ENCODE results near the gene ATP8A2. TPM values are rescaled to one million over a fixed set of nuclear protein-coding genes. Genes with fewer than 3 reads are reported as not detected.
A peak's percentile ranks its signal among the peaks of the same experiment; 100 is the strongest.

The ATP8A2 gene
- total RNA-seq, 2 experiments from 2014 or later = 0.22 to 0.24 TPM

DNA sequence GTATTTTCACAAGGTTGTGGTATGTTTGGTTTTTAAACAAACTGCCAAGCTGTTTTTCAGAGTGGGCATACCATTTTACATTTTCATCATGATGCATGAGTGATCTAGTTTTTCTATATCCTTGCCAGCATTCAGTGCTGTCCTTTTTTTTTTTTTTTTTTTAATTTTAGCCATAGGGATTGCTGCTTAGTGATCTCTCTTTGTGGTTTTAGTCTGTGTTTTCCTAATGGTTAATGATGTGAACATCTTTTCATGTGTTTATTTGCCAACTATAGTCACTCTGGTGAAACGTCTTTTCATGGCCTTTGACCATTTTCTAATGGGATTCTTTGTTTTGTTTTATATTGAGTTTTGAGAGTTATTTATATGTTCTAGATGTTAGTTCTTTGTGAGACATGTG lies 620.3 kb downstream of the ATP8A2 start:
- CTCF ChIA-PET = interaction anchor here (0.7 kb wide), 1 partner anchor 120 kb away, joined by 3 read pairs; no protein-coding TSS in a partner anchor
- intact Hi-C loops (cut with micrococcal nuclease) = no loop called here
- Mint-ChIP-seq H3K36me3 (ENCODE audit: low read depth) (peaks cover 1% of the 10 kb centered on the region), H3K4me3 (no peak overlapping the region), H3K27ac (no peak overlapping the region), H3K4me1 (ENCODE audit: low read depth) (no peaks in the 10 kb centered on the region), H3K27me3 (ENCODE audit: low read depth) (no peaks in the 10 kb centered on the region), H3K9me3 (peaks cover 7% of the 10 kb centered on the region)
- no peak for DNase-seq

DNA sequence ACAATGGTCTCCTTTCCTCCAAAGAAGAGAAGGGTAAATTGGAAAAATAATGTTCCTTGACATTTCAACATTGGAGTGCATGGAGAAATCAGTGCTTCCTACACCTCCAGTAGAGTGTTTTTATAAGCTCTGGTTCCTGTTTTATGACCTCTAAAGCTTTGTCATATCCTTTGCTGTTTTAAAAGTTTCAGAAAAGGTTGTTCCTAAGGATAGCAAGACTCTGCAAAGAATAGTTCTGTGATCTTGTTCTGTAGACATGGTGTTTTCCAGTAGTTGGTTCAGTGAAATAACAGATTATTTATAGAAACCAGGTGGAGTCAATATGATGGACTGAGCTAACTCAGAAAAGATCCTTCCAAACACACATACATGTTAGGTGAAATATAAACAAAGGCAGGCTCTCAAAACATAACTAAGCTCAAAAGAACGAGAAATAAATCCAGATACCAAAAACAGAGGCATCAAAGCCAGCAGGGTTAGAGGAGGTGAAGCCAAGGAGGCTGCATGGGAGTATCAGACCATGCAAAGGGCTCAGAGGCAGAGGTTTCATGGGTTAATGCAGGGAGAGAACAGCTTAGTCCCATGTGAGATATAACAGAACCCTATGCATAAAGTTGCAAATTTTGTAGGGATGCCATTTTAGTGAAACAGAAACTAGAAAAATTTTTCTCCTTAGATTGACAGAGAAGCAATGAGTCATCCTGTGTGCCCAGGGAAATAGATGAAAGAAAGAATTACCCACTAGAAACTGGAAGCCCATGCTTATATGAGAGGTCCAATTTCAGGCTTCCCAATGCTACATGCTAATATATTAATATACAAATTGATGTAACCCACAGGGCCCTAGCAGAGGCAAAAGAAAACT lies 635.7 kb downstream of the ATP8A2 start:
- Mint-ChIP-seq H3K27me3 (ENCODE audit: low read depth) (no peaks in the 10 kb centered on the region), H3K27ac (no peak overlapping the region), H3K9me3 (peaks cover 6% of the 10 kb centered on the region), H3K4me1 (ENCODE audit: low read depth) (peaks cover 12% of the 10 kb centered on the region), H3K4me3 (no peak overlapping the region), H3K36me3 (ENCODE audit: low read depth) (peaks cover 1% of the 10 kb centered on the region)
- no peak for DNase-seq
- CTCF ChIA-PET = interaction anchor here (0.6 to 0.7 kb wide), 2 partner anchors 84 to 280 kb away, joined by 3 to 4 read pairs; no protein-coding TSS in a partner anchor
- intact Hi-C loops (cut with micrococcal nuclease) = no loop called here

DNA sequence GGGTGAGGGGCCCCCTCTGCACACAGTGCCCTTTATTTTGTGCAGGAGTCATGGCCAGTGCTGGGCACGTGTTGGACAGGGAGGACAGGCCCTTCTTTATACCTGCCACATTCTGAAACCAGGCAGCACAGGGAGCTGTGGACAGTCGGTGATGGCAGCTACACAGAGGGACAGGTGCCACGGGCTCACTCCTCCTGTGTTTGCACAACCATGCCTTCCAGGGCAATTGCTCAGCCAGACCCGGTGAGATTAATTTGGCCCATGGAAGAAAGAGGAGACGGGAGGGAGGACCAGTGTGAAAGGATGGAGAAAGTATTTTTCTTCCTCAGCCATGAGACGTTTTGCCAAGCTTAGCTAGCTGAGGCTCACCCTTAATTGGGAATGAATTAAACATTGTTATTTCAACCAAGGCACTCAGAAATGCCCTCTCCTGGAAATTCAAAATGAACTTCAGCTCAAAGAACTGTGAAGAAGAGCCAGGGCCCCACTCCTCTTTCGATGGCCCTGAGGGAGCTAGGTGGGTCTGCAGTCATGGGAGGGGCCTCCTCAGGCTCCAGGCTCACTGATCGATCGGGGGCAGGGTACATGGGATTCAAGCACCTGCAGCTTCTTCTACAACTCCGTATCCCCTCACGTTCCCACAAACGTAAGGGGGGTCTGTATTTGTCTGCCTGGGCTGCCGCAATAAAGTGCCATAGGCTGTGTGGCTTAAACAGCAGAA lies 638.9 kb downstream of the ATP8A2 start:
- Mint-ChIP-seq H3K4me1 (ENCODE audit: low read depth) (peaks cover 15% of the 10 kb centered on the region), H3K9me3 (no peaks in the 10 kb centered on the region), H3K36me3 (ENCODE audit: low read depth) (no peaks in the 10 kb centered on the region), H3K27ac (no peak overlapping the region), H3K27me3 (ENCODE audit: low read depth) (no peaks in the 10 kb centered on the region), H3K4me3 (no peak overlapping the region)
- CTCF ChIA-PET = interaction anchor here (0.8 kb wide), 1 partner anchor 181 kb away, joined by 3 read pairs; no protein-coding TSS in a partner anchor
- intact Hi-C loops (cut with micrococcal nuclease) = loop anchor here (5.0 kb wide), 1 partner anchor 138 kb away; no protein-coding TSS in a partner anchor
- no peak for DNase-seq

DNA sequence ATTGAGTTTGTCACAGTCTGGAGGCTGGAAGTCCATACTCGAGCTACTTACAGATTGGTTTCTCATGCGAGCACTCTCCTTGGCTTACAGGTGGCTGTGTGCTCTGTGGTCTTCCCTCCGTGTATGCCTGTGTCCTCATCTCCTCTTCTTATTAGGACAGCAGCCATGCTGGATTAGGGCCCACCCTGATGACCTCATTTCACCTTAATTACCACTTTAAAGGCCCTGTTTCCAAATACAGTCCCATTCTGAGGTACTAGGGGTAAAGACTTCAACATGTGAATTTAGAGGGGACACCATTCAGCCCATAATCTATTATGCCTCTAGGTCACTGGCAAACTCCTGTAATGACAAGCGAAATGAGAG lies 639.4 kb downstream of the ATP8A2 start:
- Mint-ChIP-seq H3K27me3 (ENCODE audit: low read depth) (no peaks in the 10 kb centered on the region), H3K9me3 (no peaks in the 10 kb centered on the region), H3K36me3 (ENCODE audit: low read depth) (no peaks in the 10 kb centered on the region), H3K27ac (no peak overlapping the region), H3K4me1 (ENCODE audit: low read depth) (peaks cover 18% of the 10 kb centered on the region), H3K4me3 (no peak overlapping the region)
- intact Hi-C loops (cut with micrococcal nuclease) = loop anchor here (5.0 kb wide), 1 partner anchor 139 kb away; no protein-coding TSS in a partner anchor
- CTCF ChIA-PET = interaction anchor here (0.8 kb wide), 1 partner anchor 182 kb away, joined by 3 read pairs; no protein-coding TSS in a partner anchor
- no peak for DNase-seq

DNA sequence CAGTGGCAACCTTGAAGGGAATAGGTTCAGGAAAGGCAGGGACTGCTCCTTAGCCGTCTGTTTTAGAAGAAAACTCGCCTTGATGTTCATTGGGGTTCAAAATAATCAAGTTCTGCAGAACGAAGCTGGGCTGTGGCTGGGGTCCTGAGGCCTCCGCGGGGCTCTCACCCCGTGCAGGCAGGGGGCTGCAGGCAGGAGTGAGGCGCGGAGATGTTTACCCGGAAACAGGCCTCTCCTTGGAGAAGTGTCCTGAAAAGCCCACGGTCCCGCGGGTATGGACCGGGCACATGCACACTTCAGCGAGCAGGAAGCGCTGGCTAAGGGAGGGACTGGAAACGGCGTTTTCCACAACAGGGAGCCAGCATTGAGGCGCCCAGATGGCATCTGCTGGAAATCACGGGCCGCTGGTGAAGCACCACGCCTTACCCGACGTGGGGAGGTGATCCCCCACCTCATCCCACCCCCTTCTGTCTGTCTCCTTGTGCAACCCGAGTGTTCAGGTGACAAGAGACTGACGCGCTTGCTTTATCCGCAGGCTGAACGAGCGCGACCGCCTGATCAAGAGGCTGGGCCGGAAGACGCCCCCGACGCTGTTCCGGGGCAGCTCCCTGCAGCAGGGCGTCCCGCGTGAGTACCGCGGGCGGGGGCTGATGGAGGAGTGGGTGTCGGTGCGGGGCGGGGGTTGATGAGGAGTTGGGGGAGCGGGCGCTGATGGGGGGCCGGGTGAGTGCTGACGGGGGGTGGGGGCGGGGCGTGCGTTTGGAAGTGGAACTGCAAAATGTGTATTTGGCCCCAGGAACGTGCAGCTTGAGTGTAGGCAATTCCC lies 640.4 kb downstream of the ATP8A2 start:
- Mint-ChIP-seq H3K27me3 (ENCODE audit: low read depth) (no peaks in the 10 kb centered on the region), H3K4me1 (ENCODE audit: low read depth) (peaks cover 25% of the 10 kb centered on the region), H3K4me3 (peak overlapping the region; percentile 74), H3K9me3 (no peaks in the 10 kb centered on the region), H3K27ac (peak overlapping the region; percentile 72), H3K36me3 (ENCODE audit: low read depth) (no peaks in the 10 kb centered on the region)
- intact Hi-C loops (cut with micrococcal nuclease) = loop anchor here (2.0 to 5.0 kb wide), 3 partner anchors 39 to 140 kb away; no protein-coding TSS in a partner anchor
- DNase-seq = peak; percentile 70
- CTCF ChIA-PET = interaction anchor here (0.6 kb wide), 2 partner anchors 32 to 440 kb away, joined by 3 read pairs; no protein-coding TSS in a partner anchor

DNA sequence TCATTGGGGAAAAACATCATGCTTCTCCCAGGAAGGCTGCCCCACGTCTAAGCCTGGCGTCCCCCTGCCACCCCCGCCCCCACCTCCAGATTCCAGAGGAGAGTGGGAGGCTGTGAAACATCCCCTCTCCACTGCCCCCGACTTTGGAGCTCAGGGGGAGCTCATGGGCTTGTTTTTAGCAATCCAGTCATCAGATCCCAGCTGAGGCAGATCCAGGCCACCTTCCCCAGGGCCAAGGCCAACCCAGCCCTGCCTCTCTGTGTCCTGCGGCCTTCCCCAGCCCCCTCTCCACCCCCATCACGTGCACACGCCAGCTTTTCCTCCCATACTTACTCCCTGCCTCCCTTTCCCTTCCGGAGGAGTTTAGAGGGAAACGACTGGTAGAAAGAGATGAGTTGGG lies 641.2 kb downstream of the ATP8A2 start:
- Mint-ChIP-seq H3K4me3 (peak overlapping the region; percentile 74), H3K27me3 (ENCODE audit: low read depth) (no peaks in the 10 kb centered on the region), H3K36me3 (ENCODE audit: low read depth) (no peaks in the 10 kb centered on the region), H3K27ac (no peak overlapping the region), H3K4me1 (ENCODE audit: low read depth) (peaks cover 25% of the 10 kb centered on the region), H3K9me3 (no peaks in the 10 kb centered on the region)
- CTCF ChIA-PET = interaction anchor here (0.6 kb wide), 1 partner anchor 31 kb away, joined by 3 read pairs; no protein-coding TSS in a partner anchor
- no peak for DNase-seq
- intact Hi-C loops (cut with micrococcal nuclease) = loop anchor here (2.0 to 5.0 kb wide), 3 partner anchors 40 to 141 kb away; no protein-coding TSS in a partner anchor

DNA sequence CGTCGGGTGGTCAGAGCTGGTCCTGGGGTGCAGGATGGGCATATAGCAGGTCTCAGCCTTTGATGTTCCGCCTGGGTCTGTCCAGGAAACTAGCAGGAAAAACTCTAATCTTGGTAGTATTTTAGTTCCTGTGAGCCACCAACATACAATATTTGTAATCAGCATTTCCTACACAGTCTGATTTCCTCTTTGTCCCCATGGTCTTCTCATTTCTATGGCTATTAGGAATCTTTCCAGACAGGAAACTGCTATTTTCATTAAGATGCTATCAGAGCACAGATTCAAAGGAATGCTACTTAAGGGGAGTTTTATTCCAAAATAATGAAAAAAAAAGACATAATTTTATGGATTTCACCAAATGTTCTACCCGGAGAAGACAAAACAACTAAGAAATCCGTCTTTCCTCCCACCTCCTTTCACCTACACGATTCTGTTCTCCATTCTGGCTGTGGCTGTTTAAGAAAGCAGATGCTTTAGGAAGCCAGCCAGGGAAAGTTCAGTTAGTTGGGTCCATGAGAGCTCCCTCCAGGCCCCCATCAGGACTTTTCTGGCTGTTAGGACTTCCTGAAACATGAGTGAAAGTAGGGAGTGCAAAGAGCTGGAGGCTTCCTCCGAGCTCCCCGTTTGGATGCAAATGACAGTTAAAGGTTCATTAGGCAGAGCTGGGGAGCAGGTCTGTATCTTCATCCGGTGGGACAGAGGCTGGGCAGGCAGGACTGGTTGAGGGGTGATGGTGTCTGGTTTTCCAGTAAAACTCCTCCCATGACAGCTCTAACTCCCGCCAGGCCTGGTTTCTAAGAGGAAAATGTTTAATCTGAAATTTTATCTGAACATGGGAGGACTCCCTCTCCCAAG lies 643.7 kb downstream of the ATP8A2 start:
- no peak for DNase-seq
- H3K4me3 Mint-ChIP-seq = no peak overlapping the region
- H3K27me3 Mint-ChIP-seq (ENCODE audit: low read depth) = no peaks in the 10 kb centered on the region
- H3K9me3 Mint-ChIP-seq = no peaks in the 10 kb centered on the region
- intact Hi-C loops (cut with micrococcal nuclease) = loop anchor here (5.0 kb wide), 1 partner anchor 208 kb away; no protein-coding TSS in a partner anchor
- peaks cover 13% of the 10 kb centered on the region for H3K36me3 Mint-ChIP-seq (ENCODE audit: low read depth)
- H3K27ac Mint-ChIP-seq = no peak overlapping the region
- peaks cover 28% of the 10 kb centered on the region for H3K4me1 Mint-ChIP-seq (ENCODE audit: low read depth)
- CTCF ChIA-PET = no interaction called here

DNA sequence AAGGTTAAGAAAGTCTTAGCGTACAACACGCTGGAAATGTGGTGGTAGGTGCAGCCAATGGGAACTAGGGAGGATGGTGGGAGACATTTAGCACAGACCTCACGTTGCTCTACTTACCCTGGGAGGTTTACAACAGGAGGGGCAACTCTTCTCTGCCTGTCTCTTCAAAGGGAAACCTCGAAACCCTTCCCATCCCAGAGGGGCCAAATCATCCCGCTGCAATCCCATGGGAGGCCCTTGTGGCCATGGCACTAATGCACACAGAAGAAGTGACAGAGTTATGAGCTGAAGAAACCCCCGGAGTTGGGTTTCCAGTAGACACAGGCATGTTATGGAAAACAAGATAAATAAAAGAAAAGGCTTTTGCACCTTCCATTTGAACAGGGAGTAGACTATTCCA lies 644.4 kb downstream of the ATP8A2 start:
- Mint-ChIP-seq H3K27me3 (ENCODE audit: low read depth) (no peaks in the 10 kb centered on the region), H3K36me3 (ENCODE audit: low read depth) (peaks cover 20% of the 10 kb centered on the region), H3K4me1 (ENCODE audit: low read depth) (peaks cover 28% of the 10 kb centered on the region), H3K4me3 (no peak overlapping the region), H3K27ac (no peak overlapping the region), H3K9me3 (peaks cover 7% of the 10 kb centered on the region)
- DNase-seq = no peak
- CTCF ChIA-PET = interaction anchor here (1.0 kb wide), 1 partner anchor 442 kb away, joined by 3 read pairs; no protein-coding TSS in a partner anchor
- intact Hi-C loops (cut with micrococcal nuclease) = loop anchor here (5.0 kb wide), 1 partner anchor 209 kb away; no protein-coding TSS in a partner anchor

DNA sequence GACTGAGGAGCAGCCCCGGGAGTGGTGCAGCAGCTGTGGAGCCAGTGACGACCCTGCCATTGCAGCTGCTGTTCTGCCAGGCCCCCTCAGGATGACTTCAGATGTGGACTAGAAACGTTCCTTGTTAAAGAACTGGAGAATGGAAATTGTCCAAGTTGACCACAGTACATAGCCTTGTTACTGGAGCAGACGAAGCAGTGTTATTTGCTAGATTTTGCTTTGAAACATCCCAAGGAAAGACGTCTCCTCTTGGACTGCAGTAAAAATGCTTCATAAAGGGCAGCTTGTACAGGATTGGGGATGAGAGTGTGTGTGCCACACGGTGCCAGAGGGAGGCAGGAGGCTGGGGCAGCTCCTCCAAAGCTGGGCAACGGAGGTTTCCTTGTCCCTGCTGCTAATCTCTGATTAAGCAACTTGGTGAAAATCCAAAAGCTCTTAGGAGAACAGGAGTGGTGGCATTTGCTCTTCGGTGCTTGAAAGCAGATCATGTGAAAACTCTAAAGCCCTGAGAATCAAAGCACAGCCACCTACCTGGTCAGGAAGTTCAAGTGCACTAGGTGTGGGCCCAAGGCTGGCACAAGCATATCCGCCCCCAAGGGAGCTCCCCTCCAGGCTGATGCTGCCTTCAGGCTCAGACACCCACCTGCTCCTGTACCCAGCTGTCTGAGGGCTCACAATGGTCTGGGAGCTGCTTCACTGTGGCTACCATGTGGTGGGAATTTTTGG lies 645.6 kb downstream of the ATP8A2 start:
- peaks cover 26% of the 10 kb centered on the region for H3K4me1 Mint-ChIP-seq (ENCODE audit: low read depth)
- peaks cover 8% of the 10 kb centered on the region for H3K9me3 Mint-ChIP-seq
- CTCF ChIA-PET = interaction anchor here (1.0 to 1.1 kb wide), 2 partner anchors 20 to 443 kb away, joined by 3 to 6 read pairs; no protein-coding TSS in a partner anchor
- no peaks in the 10 kb centered on the region for H3K27me3 Mint-ChIP-seq (ENCODE audit: low read depth)
- no peak overlapping the region for H3K27ac Mint-ChIP-seq
- H3K36me3 Mint-ChIP-seq (ENCODE audit: low read depth) = peaks cover 21% of the 10 kb centered on the region
- intact Hi-C loops (cut with micrococcal nuclease) = loop anchor here (5.0 kb wide), 1 partner anchor 210 kb away; no protein-coding TSS in a partner anchor
- H3K4me3 Mint-ChIP-seq = no peak overlapping the region
- peak; percentile 40 for DNase-seq

DNA sequence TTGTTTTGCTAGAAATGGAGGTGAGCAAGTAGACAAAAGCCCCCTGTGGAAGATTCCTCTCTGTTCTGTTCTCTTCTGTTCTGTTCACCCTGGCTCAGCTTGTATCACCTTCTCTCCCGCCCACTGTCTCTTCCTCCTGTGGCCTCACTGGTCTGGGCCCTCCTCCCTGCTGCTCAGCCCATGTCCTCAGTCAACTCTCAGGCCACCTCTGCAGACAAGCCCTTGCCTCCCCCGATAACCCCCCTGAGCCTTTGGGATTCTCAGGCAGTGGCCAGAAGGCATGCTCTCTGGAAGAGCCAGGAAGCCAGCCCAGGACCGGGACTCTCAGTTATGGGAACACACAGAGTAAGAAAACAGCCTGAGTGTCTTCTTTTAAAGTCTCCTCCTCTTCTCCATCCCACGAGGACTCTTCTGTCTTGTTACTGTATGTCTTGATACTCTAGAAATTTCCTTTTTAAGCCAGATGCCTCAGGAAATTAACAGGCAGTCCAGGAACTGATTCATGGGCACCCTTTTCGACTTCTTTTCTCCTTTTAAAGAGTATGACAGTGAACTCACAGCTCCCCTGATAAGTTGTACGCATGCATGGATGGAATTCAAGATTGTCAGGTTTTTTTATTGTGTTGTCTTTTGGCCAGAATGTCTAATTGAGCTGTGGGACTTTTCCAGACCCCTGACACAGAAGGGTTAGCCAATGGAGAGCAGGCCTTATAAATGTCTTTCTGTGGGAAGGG lies 646.3 kb downstream of the ATP8A2 start:
- H3K27ac Mint-ChIP-seq = no peak overlapping the region
- H3K4me1 Mint-ChIP-seq (ENCODE audit: low read depth) = peaks cover 26% of the 10 kb centered on the region
- peaks cover 21% of the 10 kb centered on the region for H3K36me3 Mint-ChIP-seq (ENCODE audit: low read depth)
- intact Hi-C loops (cut with micrococcal nuclease) = loop anchor here (5.0 kb wide), 1 partner anchor 211 kb away; no protein-coding TSS in a partner anchor
- peaks cover 8% of the 10 kb centered on the region for H3K9me3 Mint-ChIP-seq
- no peaks in the 10 kb centered on the region for H3K27me3 Mint-ChIP-seq (ENCODE audit: low read depth)
- CTCF ChIA-PET = interaction anchor here (1.1 kb wide), 1 partner anchor 19 kb away, joined by 6 read pairs; no protein-coding TSS in a partner anchor
- no peak overlapping the region for H3K4me3 Mint-ChIP-seq
- no peak for DNase-seq

Data from activated naive CD4-positive, alpha-beta T cell treated with anti-CD3 and anti-CD28 coated beads for 36 hours (primary cell).